ENCODE data around the gene MASTL.
A peak's percentile ranks its signal among the peaks of the same experiment; 100 is the strongest.
"Not testable (repeated sequence)": the region's sequence is repeated elsewhere in the genome, so short reads cannot be mapped to it uniquely, and the experiment has no call there.

MASTL gene

GRCh38 chr10:27155066-27155754 lies at the start of gene MASTL:
Gene MASTL (plus strand): TSS chr10:27155352. CDS start chr10:27155427, 75 bp downstream.
- DNase-seq (ENCODE audit: low read depth in 2 of 3, low spot score in 1 of 3) = peak; percentile 91 to 92 (median 92)

- no peak for DNase-seq (ENCODE audit: low read depth in 2 of 3, low spot score in 1 of 3)
These were observed 47.0 kb upstream of the MASTL start for GRCh38 chr10:27108165-27108564.

GRCh38 chr10:27134371-27134770 lies 20.8 kb upstream of the MASTL start:
- DNase-seq (ENCODE audit: low read depth in 2 of 3, low spot score in 1 of 3) = no peak

DNA sequence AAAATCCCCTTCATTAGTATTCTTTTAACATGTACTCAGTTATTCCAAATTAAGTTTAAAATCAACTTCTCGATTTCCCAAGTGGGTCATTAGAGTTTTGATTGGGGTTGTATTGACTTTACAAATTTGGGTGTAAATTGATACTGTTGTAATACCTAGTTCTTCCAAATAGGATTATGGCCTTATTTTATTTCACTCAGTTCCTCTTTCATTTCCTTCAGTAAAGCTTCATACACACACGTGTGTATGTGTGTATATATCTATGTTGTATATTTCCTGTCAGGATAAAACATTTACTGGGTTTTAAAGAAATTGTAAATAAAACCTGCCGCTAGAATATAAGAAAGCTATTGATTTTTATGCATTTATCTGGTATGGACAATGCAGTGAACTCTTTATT lies 16.9 kb upstream of the MASTL start:
- no peak for DNase-seq (ENCODE audit: low read depth in 2 of 3, low spot score in 1 of 3)

GRCh38 chr10:27143686-27144085 lies 11.5 kb upstream of the MASTL start:
- DNase-seq (ENCODE audit: low read depth in 2 of 3, low spot score in 1 of 3) = no peak

- no peak for DNase-seq (ENCODE audit: low read depth in 2 of 3, low spot score in 1 of 3)
These were observed 9.2 kb upstream of the MASTL start for GRCh38 chr10:27145937-27146336.

DNA sequence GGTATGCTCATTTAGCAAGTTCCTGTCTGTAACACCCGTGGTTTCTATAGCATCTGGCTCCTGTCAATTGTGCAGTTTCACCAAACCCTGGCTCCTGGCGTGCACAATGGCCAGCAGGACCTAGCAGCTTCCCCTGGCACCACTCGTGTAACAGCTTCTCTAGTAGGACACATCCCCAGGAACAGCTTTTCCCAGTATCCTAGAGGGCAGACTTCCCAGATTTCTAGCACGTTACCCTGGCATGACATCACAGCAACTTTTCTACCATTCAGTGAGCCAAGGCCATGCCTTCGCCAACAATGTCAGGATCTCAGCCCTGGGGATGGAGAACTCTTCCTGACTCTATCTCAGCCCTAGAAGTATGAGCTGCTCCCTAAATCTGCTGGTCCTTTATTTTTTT lies 7.5 kb upstream of the MASTL start:
- no peak for DNase-seq (ENCODE audit: low read depth in 2 of 3, low spot score in 1 of 3)

DNA sequence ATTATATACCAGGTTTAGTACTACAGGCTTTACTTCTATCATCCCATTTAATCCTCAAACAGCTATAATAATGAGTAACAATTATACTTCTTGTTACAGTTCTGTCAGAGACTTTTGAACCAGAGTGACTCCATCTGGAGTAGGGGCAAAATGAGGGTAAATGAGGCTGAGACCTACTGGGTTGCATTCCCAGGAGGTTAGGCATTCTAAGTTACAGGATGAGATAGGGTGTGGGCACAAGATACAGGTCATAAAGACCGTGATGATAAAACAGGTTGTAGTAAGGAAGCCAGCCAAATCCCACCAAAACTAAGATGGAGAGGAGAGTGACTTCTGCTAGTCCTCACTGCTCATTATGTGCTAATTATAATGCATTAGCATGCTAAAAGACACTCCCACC lies 4.9 kb upstream of the MASTL start:
- DNase-seq (ENCODE audit: low read depth in 2 of 3, low spot score in 1 of 3) = no peak

GRCh38 chr10:27152687-27153086 lies 2.5 kb upstream of the MASTL start:
- no peak for DNase-seq (ENCODE audit: low read depth in 2 of 3, low spot score in 1 of 3)

- no peak for DNase-seq (ENCODE audit: low read depth in 2 of 3, low spot score in 1 of 3)
These were observed 1.8 kb upstream of the MASTL start for GRCh38 chr10:27153329-27153728.

- peak in 1 of 3 donors; percentile 5 for DNase-seq (ENCODE audit: low read depth in 2 of 3, low spot score in 1 of 3)
These were observed 1.3 kb upstream of the MASTL start for GRCh38 chr10:27153845-27154193.

GRCh38 chr10:27156566-27156965 lies 1.4 kb downstream of the MASTL start:
- DNase-seq (ENCODE audit: low read depth in 2 of 3, low spot score in 1 of 3) = not testable (repeated sequence)

DNA sequence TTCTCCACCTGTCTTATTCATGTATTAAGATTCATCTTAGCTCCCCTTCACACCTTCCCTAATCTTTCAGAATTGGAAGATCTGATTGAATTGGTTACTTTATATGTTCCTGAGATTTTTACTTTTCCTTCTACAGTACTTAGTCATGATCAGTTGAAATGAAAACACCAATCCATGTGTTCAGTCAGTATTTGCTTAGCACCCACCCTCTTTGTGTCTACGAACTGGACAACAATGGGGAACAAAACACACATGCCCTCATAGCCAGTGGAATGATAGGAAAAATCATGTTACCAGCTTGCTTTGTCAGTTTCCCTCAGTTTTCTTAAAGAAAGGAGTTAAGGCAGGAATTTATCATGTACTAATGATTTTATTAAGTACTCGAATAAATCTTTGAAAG lies 2.0 kb downstream of the MASTL start:
- no peak for DNase-seq (ENCODE audit: low read depth in 2 of 3, low spot score in 1 of 3)

GRCh38 chr10:27158421-27158820 lies 3.3 kb downstream of the MASTL start:
- no peak for DNase-seq (ENCODE audit: low read depth in 2 of 3, low spot score in 1 of 3)

- no peak for DNase-seq (ENCODE audit: low read depth in 2 of 3, low spot score in 1 of 3)
These were observed 14.7 kb downstream of the MASTL start for GRCh38 chr10:27169849-27170248.

GRCh38 chr10:27188259-27188658 lies 33.1 kb downstream of the MASTL start:
- DNase-seq (ENCODE audit: low read depth in 2 of 3, low spot score in 1 of 3) = no peak

DNA sequence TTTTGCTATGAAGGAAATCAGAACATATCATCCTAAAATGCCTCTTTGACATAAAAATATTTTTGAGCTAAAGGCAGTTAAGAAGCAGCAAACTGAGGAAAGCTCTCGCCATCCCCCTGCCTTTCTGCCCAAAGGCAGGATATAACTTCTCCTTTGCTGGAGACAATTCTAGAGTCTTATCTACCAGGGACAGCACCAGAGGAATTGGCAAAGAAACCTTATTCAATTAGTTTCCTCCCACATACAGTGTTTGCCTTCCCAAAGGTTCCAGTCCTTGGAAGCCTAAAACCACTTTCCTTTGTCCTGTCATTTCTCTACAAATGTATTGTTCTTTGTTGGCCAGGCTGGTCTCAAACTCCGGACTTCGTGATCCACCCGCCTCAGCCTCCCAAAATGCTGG lies 33.7 kb downstream of the MASTL start:
- no peak for DNase-seq (ENCODE audit: low read depth in 2 of 3, low spot score in 1 of 3)

GRCh38 chr10:27190508-27190907 lies 35.4 kb downstream of the MASTL start:
- DNase-seq (ENCODE audit: low read depth in 2 of 3, low spot score in 1 of 3) = no peak

- DNase-seq (ENCODE audit: low read depth in 2 of 3, low spot score in 1 of 3) = no peak
These were observed 37.1 kb downstream of the MASTL start for GRCh38 chr10:27192284-27192683.

DNA sequence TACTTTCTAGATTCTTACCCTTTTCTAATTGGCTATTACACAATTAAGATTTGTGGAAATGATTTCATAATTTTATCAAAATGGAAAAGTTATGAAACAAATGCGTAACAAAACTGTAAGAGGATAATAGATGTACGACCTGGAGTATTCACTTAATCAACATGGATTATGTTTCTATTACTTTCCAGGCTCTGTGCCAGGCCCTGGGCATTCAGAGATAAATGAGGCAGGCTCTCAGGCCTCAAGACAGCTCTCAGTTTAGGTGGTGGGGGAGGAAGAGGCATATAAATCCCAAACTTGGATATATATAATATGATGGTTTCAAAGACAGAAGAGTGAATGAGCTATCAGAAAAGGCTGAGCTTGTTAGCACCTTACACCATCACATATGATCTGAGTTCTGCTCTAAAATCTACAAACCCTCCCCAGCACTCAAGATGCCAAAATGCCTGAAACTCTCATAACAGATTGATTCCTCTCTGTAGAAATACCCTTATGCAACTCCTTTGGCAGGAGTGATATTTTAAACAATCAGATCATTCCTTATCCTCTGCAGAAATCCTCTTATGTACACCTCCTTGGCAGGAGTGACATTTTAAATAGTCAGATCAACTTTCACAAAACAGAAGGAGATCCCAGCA lies 42.9 kb downstream of the MASTL start:
- no peak for DNase-seq (ENCODE audit: low read depth in 2 of 3, low spot score in 1 of 3)

DNA sequence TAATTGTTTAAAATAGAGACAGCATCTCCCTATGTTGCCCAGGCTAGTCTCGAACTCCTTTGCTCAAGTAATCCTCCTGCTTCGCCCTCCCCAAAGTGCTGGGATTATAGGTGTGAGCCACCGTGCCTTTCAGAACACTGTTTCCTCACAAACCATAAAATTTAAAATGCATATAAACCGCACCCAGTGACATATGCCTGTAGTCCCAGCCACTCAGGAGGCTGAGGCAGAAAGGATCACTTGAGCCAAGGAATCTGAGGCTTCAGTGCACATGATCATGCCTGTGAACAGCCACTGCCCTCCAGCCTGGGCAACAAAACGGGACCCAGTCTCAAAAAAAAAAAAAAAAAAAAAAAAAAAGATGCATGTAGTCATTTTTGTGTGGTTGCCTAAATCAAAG lies 48.7 kb downstream of the MASTL start:
- DNase-seq (ENCODE audit: low read depth in 2 of 3, low spot score in 1 of 3) = no peak

DNA sequence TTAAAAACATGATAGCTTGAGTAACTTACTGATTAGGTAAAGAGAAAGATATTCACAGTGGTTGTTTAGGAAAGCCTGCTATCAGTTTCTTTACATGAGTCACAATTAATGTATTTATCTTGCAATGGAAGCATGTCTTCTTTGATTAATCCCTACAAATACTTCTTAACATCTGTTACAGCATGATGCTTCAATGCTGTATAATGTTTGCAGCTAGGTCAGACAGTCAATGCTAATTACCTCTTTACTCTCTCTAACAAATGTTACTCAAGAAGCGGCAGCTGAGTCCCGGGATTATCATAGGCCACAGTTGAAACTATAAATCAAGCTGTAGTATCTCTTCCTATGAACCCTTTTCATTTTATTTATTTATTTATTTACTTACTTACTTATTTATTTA lies 52.2 kb downstream of the MASTL start:
- no peak for DNase-seq (ENCODE audit: low read depth in 2 of 3, low spot score in 1 of 3)

DNA sequence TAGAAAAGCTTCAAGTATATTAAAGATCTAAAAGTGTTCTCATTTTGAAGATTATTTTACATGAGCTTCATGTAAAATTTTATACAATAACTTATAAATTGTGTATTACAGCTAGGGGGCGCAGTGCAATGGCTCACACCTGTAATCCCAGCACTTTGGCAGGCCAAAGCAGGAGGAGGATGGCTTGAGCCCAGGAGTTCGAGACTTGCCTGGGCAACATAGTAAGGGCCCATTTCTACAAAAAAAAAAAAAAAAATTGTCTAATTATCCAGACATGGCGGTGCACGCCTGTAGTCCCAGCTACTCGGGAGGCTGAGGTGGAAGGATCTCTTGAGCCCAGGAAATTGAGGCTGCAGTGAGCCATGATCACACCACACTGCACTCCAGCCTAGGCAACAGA lies 68.8 kb downstream of the MASTL start:
- DNase-seq (ENCODE audit: low read depth in 2 of 3, low spot score in 1 of 3) = peak; percentile 16 to 38 (median 21)
